ENCODE data around the gene LCN12. TPM values are rescaled to one million over a fixed set of nuclear protein-coding genes. Genes with fewer than 3 reads are reported as not detected.

LCN12 gene
- total and polyA plus RNA-seq, 7 donors: 0.06 to 1.5 (median 0.27) TPM; not detected in 1

DNA sequence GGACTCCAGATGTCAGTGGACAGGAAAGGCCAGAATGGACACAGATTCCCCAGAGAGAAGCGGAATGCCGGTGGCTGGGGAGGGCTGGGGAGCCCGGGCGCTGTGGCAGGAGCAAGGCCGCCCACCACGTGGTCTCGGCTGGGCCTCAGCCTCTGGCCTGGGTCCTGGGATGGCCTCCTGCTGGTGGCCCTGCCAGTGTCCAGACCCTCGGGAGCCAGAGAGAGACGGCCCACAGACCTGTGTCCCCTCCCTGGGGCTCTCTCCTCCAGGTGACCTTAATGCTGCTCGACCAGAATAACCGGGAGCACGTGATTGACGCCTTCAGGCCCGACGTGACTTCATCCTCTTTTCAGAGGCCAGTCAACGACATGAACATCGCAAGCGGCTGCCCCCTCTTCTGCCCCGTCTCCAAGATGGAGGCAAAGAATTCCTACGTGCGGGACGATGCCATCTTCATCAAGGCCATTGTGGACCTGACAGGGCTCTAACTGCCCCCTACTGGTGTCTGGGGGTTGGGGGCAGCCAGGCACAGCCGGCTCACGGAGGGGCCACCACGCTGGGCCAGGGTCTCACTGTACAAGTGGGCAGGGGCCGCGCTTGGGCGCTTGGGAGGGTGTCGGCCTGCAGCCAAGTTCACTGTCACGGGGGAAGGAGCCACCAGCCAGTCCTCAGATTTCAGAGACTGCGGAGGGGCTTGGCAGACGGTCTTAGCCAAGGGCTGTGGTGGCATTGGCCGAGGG is 26.5 kb upstream of the LCN12 start:
- ATAC-seq (no peak), DNase-seq (no peak)
- WGBS, 3 donors: 66 to 72% (median 70%) methylated on average over 33 of the region's 33 CpGs
- H3K27ac ChIP-seq: peak overlapping the region; percentile 98
- no peaks in the 10 kb centered on the region for H3K27me3 ChIP-seq (ENCODE audit: insufficient read depth in 3 of 3, low read length in 2 of 3)
- H3K4me1 ChIP-seq: peaks cover 56% of the 10 kb centered on the region
- peaks cover 0 to 46% of the 10 kb centered on the region in 2 donors for H3K36me3 ChIP-seq (ENCODE audit: insufficient read depth in 1 of 2, low read depth in 1 of 2)
- H3K9me3 ChIP-seq: no peaks in the 10 kb centered on the region
- TF ChIP-seq, protein P1, sequence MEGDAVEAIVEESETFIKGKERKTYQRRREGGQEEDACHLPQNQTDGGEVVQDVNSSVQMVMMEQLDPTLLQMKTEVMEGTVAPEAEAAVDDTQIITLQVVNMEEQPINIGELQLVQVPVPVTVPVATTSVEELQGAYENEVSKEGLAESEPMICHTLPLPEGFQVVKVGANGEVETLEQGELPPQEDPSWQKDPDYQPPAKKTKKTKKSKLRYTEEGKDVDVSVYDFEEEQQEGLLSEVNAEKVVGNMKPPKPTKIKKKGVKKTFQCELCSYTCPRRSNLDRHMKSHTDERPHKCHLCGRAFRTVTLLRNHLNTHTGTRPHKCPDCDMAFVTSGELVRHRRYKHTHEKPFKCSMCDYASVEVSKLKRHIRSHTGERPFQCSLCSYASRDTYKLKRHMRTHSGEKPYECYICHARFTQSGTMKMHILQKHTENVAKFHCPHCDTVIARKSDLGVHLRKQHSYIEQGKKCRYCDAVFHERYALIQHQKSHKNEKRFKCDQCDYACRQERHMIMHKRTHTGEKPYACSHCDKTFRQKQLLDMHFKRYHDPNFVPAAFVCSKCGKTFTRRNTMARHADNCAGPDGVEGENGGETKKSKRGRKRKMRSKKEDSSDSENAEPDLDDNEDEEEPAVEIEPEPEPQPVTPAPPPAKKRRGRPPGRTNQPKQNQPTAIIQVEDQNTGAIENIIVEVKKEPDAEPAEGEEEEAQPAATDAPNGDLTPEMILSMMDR (IDR thresholded peaks at IDR 0.05): no peak
- no peak overlapping the region for H3K4me3 ChIP-seq
- intact Hi-C loops (cut with DNase I): loop anchor here (5.0 kb wide), 3 partner anchors 58 to 78 kb away; partner anchors contain the start of genes EDF1 (in 1 of the 2), MAMDC4 (in 1 of the 2) and PHPT1 (in 1 of the 2)

GRCh38 chr9:136926154-136926704 is 25.8 kb upstream of the LCN12 start:
- no peak overlapping the region for H3K4me3 ChIP-seq
- H3K27ac ChIP-seq: peak overlapping the region; percentile 98
- TF ChIP-seq, protein P1 (IDR thresholded peaks at IDR 0.05): no peak
- intact Hi-C loops (cut with DNase I): loop anchor here (5.0 kb wide), 3 partner anchors 59 to 79 kb away; partner anchors contain the start of genes EDF1 (in 1 of the 2), MAMDC4 (in 1 of the 2) and PHPT1 (in 1 of the 2)
- H3K9me3 ChIP-seq: no peaks in the 10 kb centered on the region
- peaks cover 0 to 40% of the 10 kb centered on the region in 2 donors for H3K36me3 ChIP-seq (ENCODE audit: insufficient read depth in 1 of 2, low read depth in 1 of 2)
- WGBS, 3 donors: 86 to 93% (median 87%) methylated on average over 8 to 9 of the region's 9 CpGs
- H3K27me3 ChIP-seq (ENCODE audit: insufficient read depth in 3 of 3, low read length in 2 of 3): no peaks in the 10 kb centered on the region
- ATAC-seq (no peak), DNase-seq (no peak)
- H3K4me1 ChIP-seq: peaks cover 56% of the 10 kb centered on the region

GRCh38 chr9:136926749-136927148 is 25.3 kb upstream of the LCN12 start:
- intact Hi-C loops (cut with DNase I): loop anchor here (5.0 kb wide), 3 partner anchors 59 to 79 kb away; partner anchors contain the start of genes EDF1 (in 1 of the 2), MAMDC4 (in 1 of the 2) and PHPT1 (in 1 of the 2)
- WGBS, 3 donors: 90 to 92% (median 91%) methylated on average over 13 of the region's 13 CpGs
- no peaks in the 10 kb centered on the region for H3K27me3 ChIP-seq (ENCODE audit: insufficient read depth in 3 of 3, low read length in 2 of 3)
- H3K9me3 ChIP-seq: no peaks in the 10 kb centered on the region
- no peak overlapping the region for H3K4me3 ChIP-seq
- ATAC-seq (no peak), DNase-seq (no peak)
- peaks cover 56% of the 10 kb centered on the region for H3K4me1 ChIP-seq
- TF ChIP-seq, protein P1 (IDR thresholded peaks at IDR 0.05): no peak
- peaks cover 0 to 37% of the 10 kb centered on the region in 2 donors for H3K36me3 ChIP-seq (ENCODE audit: insufficient read depth in 1 of 2, low read depth in 1 of 2)
- peak overlapping the region; percentile 98 for H3K27ac ChIP-seq

DNA sequence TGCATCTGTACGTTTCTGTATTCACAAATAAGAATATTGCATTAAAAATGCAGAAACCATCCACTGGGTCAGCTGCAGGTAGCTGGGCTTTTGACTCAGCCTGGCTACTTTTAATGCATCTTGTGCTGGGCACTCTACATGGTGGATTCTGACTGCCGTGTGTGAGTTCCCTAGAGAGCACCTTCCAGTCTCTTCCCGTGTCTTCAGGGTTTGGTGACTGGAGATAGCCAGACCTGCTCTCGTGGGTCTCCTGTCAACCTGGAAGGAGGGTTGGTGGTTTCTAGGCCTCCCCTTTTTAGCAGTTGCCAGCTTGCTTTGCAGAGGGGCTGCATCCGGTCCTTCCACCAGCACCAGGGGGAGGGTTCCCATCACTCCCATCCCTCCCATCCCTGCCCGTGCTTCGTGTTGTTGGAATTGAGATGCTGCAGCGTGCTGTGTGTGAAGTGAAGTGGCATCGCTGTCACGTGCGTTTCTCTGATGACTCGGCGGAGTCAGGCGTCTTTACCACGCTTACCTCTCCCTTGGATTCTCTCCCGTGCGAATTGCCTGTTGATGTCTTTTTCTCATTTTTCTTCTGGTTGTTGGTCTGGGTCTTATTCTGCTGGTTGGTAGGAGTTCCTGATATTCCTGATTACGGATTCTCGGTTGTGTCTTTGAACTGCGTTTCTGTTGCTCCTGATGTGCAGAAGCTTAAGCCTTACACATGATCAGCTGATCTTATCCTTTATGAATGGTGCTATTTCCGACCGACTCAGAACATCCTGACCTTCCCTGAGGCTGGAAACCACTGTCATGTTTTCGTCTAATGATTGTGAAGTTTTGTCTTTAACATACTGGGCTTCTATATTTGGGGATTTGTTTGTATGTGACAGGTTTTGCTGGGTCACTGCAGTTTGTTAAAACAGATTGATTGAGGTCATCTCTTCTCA is 24.5 kb upstream of the LCN12 start:
- H3K9me3 ChIP-seq: no peaks in the 10 kb centered on the region
- ATAC-seq (peak; percentile 43 to 79 (median 60)), DNase-seq (no peak)
- H3K36me3 ChIP-seq (ENCODE audit: insufficient read depth in 1 of 2, low read depth in 1 of 2): peaks cover 0 to 36% of the 10 kb centered on the region in 2 donors
- TF ChIP-seq, protein P1 (IDR thresholded peaks at IDR 0.05): no peak
- peaks cover 63% of the 10 kb centered on the region for H3K4me1 ChIP-seq
- H3K27me3 ChIP-seq (ENCODE audit: insufficient read depth in 3 of 3, low read length in 2 of 3): no peaks in the 10 kb centered on the region
- intact Hi-C loops (cut with DNase I): loop anchor here (2.0 to 5.0 kb wide), 5 partner anchors 15 to 80 kb away; partner anchors contain the start of genes EDF1 (in 1 of the 2), MAMDC4 (in 1 of the 2) and PHPT1 (in 1 of the 2)
- 62 to 70% (median 70%) methylated on average over 22 to 23 of the region's 23 CpGs for WGBS, 3 donors
- peak overlapping the region; percentile 98 for H3K27ac ChIP-seq
- peak overlapping the region; percentile 55 for H3K4me3 ChIP-seq
